ENCODE data around the gene YPEL2. TPM values are rescaled to one million over a fixed set of nuclear protein-coding genes. Genes with fewer than 3 reads are reported as not detected.

Gene YPEL2
- total RNA-seq, 1 donor from 2014 or later = 20.8 TPM

- H3K4me3 Mint-ChIP-seq (ENCODE audit: unreplicated experiment) = no peak overlapping the region
- peaks cover 8% of the 10 kb centered on the region for H3K9me3 Mint-ChIP-seq (ENCODE audit: unreplicated experiment)
- no peaks in the 10 kb centered on the region for H3K27me3 Mint-ChIP-seq (ENCODE audit: unreplicated experiment)
- no peak for DNase-seq
- H3K36me3 Mint-ChIP-seq (ENCODE audit: unreplicated experiment) = peaks cover 7% of the 10 kb centered on the region
- H3K27ac Mint-ChIP-seq (ENCODE audit: unreplicated experiment) = no peak overlapping the region
- H3K4me1 Mint-ChIP-seq (ENCODE audit: low read depth, unreplicated experiment) = peaks cover 17% of the 10 kb centered on the region
- TF ChIP-seq CTCF (IDR thresholded peaks at IDR 0.05; ENCODE audit: partially characterized antibody, unreplicated experiment) = no peak
These were observed 64.8 kb downstream of the YPEL2 start for GRCh38 chr17:59396134-59396826.

GRCh38 chr17:59397316-59398073, 66.0 kb downstream of the YPEL2 start:
- no peak for TF ChIP-seq CTCF (IDR thresholded peaks at IDR 0.05; ENCODE audit: partially characterized antibody, unreplicated experiment)
- no peak for DNase-seq
- no peak overlapping the region for H3K27ac Mint-ChIP-seq (ENCODE audit: unreplicated experiment)
- peaks cover 24% of the 10 kb centered on the region for H3K4me1 Mint-ChIP-seq (ENCODE audit: low read depth, unreplicated experiment)
- H3K4me3 Mint-ChIP-seq (ENCODE audit: unreplicated experiment) = no peak overlapping the region
- H3K9me3 Mint-ChIP-seq (ENCODE audit: unreplicated experiment) = peaks cover 8% of the 10 kb centered on the region
- H3K27me3 Mint-ChIP-seq (ENCODE audit: unreplicated experiment) = no peaks in the 10 kb centered on the region
- peaks cover 7% of the 10 kb centered on the region for H3K36me3 Mint-ChIP-seq (ENCODE audit: unreplicated experiment)

- Mint-ChIP-seq H3K27me3 (ENCODE audit: unreplicated experiment) (no peaks in the 10 kb centered on the region), H3K4me1 (ENCODE audit: low read depth, unreplicated experiment) (peaks cover 20% of the 10 kb centered on the region), H3K27ac (ENCODE audit: unreplicated experiment) (peak overlapping the region; percentile 69), H3K9me3 (ENCODE audit: unreplicated experiment) (peaks cover 7% of the 10 kb centered on the region), H3K36me3 (ENCODE audit: unreplicated experiment) (peaks cover 7% of the 10 kb centered on the region), H3K4me3 (ENCODE audit: unreplicated experiment) (peak overlapping the region; percentile 5)
- DNase-seq = peak; percentile 70
- TF ChIP-seq CTCF (IDR thresholded peaks at IDR 0.05; ENCODE audit: partially characterized antibody, unreplicated experiment) = no peak
These were observed 68.5 kb downstream of the YPEL2 start for GRCh38 chr17:59399914-59400313.

GRCh38 chr17:59400858-59401257, 69.4 kb downstream of the YPEL2 start:
- no peak for DNase-seq
- Mint-ChIP-seq H3K4me3 (ENCODE audit: unreplicated experiment) (no peak overlapping the region), H3K27me3 (ENCODE audit: unreplicated experiment) (no peaks in the 10 kb centered on the region), H3K36me3 (ENCODE audit: unreplicated experiment) (peaks cover 7% of the 10 kb centered on the region), H3K27ac (ENCODE audit: unreplicated experiment) (peak overlapping the region; percentile 74), H3K9me3 (ENCODE audit: unreplicated experiment) (peaks cover 7% of the 10 kb centered on the region), H3K4me1 (ENCODE audit: low read depth, unreplicated experiment) (peaks cover 23% of the 10 kb centered on the region)
- TF ChIP-seq CTCF (IDR thresholded peaks at IDR 0.05; ENCODE audit: partially characterized antibody, unreplicated experiment) = no peak

- no peak for DNase-seq
- H3K27me3 Mint-ChIP-seq (ENCODE audit: unreplicated experiment) = no peaks in the 10 kb centered on the region
- TF ChIP-seq CTCF (IDR thresholded peaks at IDR 0.05; ENCODE audit: partially characterized antibody, unreplicated experiment) = no peak
- H3K4me3 Mint-ChIP-seq (ENCODE audit: unreplicated experiment) = peak overlapping the region; percentile 20
- H3K36me3 Mint-ChIP-seq (ENCODE audit: unreplicated experiment) = peaks cover 7% of the 10 kb centered on the region
- peaks cover 27% of the 10 kb centered on the region for H3K4me1 Mint-ChIP-seq (ENCODE audit: low read depth, unreplicated experiment)
- peaks cover 7% of the 10 kb centered on the region for H3K9me3 Mint-ChIP-seq (ENCODE audit: unreplicated experiment)
- H3K27ac Mint-ChIP-seq (ENCODE audit: unreplicated experiment) = no peak overlapping the region
These were observed 69.8 kb downstream of the YPEL2 start for GRCh38 chr17:59401274-59401673.
